ENCODE measurements around the gene PPP1R10. TPM values are rescaled to one million over a fixed set of nuclear protein-coding genes. Genes with fewer than 3 reads are reported as not detected.

Gene PPP1R10
- total RNA-seq, 1 donor from 2014 or later, result 138 TPM

DNA sequence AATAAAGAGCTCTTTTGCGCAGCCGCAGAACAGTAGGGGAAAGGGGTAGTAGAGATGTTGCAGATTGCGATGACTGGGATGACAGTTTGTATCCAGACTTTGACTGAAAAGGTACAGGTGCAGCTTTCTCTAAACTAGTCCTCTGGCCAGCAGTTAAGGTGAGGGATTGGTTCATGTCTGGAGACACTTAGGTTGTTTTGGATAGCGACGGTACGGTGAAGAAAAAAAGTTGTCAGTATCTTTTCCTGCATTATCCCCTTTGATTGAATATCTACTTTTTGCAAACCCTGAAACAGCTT is 59.4 kb downstream of the PPP1R10 start:
- Mint-ChIP-seq H3K9me3 (no peaks in the 10 kb centered on the region), H3K4me3 (peak overlapping the region; percentile 93), H3K27ac (ENCODE audit: unreplicated experiment) (peak overlapping the region; percentile 100), H3K4me1 (peaks cover 32% of the 10 kb centered on the region), H3K27me3 (ENCODE audit: low read depth) (no peaks in the 10 kb centered on the region), H3K36me3 (ENCODE audit: low read depth) (peaks cover 7% of the 10 kb centered on the region)
- TF ChIP-seq, protein P1, sequence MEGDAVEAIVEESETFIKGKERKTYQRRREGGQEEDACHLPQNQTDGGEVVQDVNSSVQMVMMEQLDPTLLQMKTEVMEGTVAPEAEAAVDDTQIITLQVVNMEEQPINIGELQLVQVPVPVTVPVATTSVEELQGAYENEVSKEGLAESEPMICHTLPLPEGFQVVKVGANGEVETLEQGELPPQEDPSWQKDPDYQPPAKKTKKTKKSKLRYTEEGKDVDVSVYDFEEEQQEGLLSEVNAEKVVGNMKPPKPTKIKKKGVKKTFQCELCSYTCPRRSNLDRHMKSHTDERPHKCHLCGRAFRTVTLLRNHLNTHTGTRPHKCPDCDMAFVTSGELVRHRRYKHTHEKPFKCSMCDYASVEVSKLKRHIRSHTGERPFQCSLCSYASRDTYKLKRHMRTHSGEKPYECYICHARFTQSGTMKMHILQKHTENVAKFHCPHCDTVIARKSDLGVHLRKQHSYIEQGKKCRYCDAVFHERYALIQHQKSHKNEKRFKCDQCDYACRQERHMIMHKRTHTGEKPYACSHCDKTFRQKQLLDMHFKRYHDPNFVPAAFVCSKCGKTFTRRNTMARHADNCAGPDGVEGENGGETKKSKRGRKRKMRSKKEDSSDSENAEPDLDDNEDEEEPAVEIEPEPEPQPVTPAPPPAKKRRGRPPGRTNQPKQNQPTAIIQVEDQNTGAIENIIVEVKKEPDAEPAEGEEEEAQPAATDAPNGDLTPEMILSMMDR (conservative IDR thresholded peaks at IDR 0.05), result no peak
- no peak for DNase-seq (ENCODE audit: low read depth, low spot score)

DNA sequence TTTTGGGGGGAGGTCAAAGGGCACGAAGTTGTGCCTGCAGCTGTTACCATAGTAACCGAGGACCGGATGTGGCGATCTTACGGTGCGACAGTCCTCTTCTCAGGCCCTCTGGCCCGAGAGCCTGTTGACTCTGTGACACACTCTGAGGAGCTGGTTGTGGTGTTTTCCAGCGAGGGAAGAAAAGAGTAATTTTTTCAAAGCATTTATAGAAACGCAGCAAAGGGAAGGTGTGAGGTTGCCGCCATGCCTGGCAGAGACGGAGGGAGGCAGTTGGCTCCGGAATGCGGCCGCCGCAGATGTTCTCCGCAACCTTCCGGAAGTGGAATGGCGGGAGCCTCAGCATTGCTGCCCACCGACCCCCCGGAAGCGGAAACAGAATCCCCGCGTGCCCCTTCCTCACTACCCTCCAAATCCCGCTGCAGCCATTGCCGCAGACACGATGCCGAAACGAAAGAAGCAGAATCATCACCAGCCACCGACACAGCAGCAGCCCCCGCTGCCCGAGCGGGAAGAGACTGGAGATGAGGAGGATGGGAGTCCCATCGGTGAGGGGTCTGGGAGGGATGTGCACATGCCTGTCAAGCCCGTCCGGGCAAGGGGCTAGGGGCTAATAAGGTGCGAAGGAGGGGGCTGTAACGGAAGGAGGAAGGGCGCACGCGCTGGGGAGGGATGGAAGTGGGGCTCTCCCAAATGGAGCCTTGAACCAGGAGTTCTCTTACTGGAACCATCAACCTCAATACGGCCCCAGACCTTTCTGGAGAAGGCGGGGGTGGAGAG is 59.9 kb downstream of the PPP1R10 start, which contains the start of gene PRR3:
PRR3 (plus strand) TSS at position 390 of the 777 bp plus-strand sequence; CDS start at position 440, 50 bp downstream.
- Mint-ChIP-seq H3K4me3 (peak within 1 kb of the TSS; percentile 93), H3K27ac (ENCODE audit: unreplicated experiment) (peak within 1 kb of the TSS; percentile 100), H3K9me3 (no peaks in the 10 kb centered on the region), H3K36me3 (ENCODE audit: low read depth) (peaks cover 2% of the 10 kb centered on the region), H3K27me3 (ENCODE audit: low read depth) (no peaks in the 10 kb centered on the region), H3K4me1 (peaks cover 32% of the 10 kb centered on the region)
- peak; percentile 81 for DNase-seq (ENCODE audit: low read depth, low spot score)
- TF ChIP-seq, protein P1 (conservative IDR thresholded peaks at IDR 0.05), result no peak

DNA sequence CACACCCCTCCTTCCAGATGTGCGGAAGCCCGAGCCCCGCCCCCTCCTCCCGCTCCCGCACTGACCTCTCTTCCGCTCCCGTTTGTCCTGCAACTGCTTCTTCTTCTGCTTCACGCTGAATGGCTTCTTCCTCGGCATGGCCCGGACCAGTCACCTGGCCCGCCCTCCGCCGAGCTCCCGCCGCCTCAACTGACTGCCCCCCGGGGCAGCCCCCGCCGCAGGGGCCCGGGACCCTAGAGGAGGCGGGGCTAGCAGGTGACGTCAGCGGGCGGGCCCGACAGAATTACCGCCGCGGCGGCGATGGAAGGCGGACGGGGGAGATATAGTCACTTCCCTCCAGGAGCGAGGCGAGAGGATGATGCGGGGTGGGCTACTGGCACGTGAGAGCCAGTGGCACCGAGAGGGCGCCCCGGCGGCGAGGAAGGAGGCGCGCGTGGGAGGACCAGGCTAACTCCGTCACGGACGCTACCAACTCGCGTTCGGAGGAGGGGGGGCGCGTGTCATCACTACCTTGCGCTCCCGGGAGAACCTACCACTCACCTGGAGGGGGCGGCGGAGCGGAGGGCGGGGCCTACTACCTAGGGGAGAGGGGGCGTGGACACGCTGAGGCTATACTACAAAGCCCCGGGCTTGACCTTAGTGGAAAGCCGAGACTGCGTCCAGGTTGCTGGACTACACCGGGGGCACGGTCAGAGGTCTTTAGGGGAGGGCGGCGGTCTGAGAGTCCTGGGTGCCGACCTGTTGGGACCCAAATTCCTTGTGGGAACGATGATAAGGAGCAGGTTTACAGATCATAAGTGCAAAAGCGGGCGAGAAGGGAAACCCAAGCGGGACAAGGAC is 60.8 kb downstream of the PPP1R10 start, which contains the start of gene GNL1:
GNL1 (minus strand) TSS at position 424 of the 840 bp plus-strand sequence; CDS start at position 138, 286 bp downstream.
- TF ChIP-seq, protein P1 (conservative IDR thresholded peaks at IDR 0.05), result no peak
- Mint-ChIP-seq H3K4me3 (peak within 1 kb of the TSS; percentile 93), H3K27ac (ENCODE audit: unreplicated experiment) (peak within 1 kb of the TSS; percentile 100), H3K27me3 (ENCODE audit: low read depth) (no peaks in the 10 kb centered on the region), H3K9me3 (no peaks in the 10 kb centered on the region), H3K4me1 (peaks cover 32% of the 10 kb centered on the region), H3K36me3 (ENCODE audit: low read depth) (peaks cover 2% of the 10 kb centered on the region)
- DNase-seq (ENCODE audit: low read depth, low spot score), result peak; percentile 89

DNA sequence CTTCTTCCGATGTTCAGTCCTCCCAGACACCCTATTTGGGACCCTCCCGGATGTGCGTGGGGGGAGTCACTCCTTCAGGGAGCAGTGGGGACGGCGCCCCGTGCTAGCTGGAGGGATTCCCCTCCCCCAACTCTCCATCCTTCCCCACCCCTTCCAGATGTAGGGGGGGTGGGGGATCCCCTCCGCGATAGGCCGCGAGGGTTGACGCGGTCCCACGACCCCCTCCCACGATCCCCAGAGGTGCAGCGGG is 61.3 kb downstream of the PPP1R10 start:
- Mint-ChIP-seq H3K4me1 (peaks cover 32% of the 10 kb centered on the region), H3K27me3 (ENCODE audit: low read depth) (no peaks in the 10 kb centered on the region), H3K4me3 (peak overlapping the region; percentile 93), H3K36me3 (ENCODE audit: low read depth) (peaks cover 2% of the 10 kb centered on the region), H3K27ac (ENCODE audit: unreplicated experiment) (peak overlapping the region; percentile 89), H3K9me3 (no peaks in the 10 kb centered on the region)
- TF ChIP-seq, protein P1 (conservative IDR thresholded peaks at IDR 0.05), result no peak
- no peak for DNase-seq (ENCODE audit: low read depth, low spot score)

DNA sequence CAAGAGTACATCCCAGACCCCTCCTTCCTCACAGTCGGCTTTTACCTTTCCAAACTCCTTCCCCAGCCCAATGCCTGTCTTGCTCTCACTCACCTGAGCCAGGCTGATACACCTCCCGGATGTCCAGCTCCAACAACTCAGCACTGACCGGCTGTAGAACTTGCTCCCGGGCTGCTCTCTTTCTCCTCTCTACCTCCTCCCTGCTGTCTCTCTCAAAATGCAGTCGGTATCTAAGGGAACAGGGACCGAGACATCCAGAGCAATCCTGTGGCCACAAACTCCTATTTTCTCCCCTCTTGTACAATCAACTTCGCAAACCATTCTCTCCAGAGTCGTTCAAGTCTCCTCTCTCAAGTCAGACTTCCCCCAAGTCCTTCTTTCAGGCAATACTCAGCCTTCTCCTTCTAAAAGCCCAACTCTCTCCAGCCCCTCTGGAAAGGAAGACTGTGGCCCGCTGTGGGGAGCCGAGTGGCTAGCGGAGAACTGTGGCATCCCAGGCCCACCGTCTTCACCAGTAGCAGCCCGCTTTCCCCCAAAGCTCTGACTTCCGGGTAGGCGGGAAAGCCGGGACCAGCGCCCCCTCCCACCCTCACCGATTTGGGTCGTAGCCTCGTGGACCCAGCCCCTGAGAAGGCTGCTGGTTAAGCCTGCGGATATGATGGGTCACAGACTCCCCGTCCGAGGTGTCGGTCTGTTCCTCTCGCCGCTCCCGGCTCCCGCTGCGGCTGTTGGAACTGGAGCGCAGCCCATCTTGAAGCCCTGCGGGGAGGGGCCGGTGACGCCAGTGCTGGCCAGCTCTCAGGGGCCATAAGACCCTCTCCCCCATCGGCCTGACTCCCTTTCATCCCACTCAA is 61.9 kb downstream of the PPP1R10 start:
- peak overlapping the region; percentile 93 for H3K4me3 Mint-ChIP-seq
- peak; percentile 45 for DNase-seq (ENCODE audit: low read depth, low spot score)
- H3K9me3 Mint-ChIP-seq, result no peaks in the 10 kb centered on the region
- no peaks in the 10 kb centered on the region for H3K27me3 Mint-ChIP-seq (ENCODE audit: low read depth)
- H3K36me3 Mint-ChIP-seq (ENCODE audit: low read depth), result peaks cover 2% of the 10 kb centered on the region
- peak overlapping the region; percentile 89 for H3K27ac Mint-ChIP-seq (ENCODE audit: unreplicated experiment)
- peaks cover 32% of the 10 kb centered on the region for H3K4me1 Mint-ChIP-seq
- TF ChIP-seq, protein P1 (conservative IDR thresholded peaks at IDR 0.05), result no peak
